Gastrocnemius medialis (tissue), 4 donors: Measurements from ENCODE around the gene ARHGAP22. TPM values are rescaled to one million over a fixed set of nuclear protein-coding genes. Genes with fewer than 3 reads are reported as not detected.
A peak's percentile ranks its signal among the peaks of the same experiment; 100 is the strongest.

ENCODE experiments used
- ATAC-seq, 2 donors: fragments of 150-250 bp; one replicate each; pipeline ENCODE4 v1.9.1; 2016
- DNase-seq, 2 donors: peaks; one replicate each; pipeline ENCODE4 v3.0.0-alpha.2; 2019
- H3K27ac ChIP-seq, 4 donors: fragments of 200-600 bp; sonication (generic); 1 replicate in 1 of 4; 2 replicates in 3 of 4; pipeline ENCODE4 v1.5.1; 2016 to 2018; ENCODE audit warnings: mild to moderate bottlenecking in 2 of 4, moderate library complexity in 1 of 4
- H3K27me3 ChIP-seq, 3 donors: fragments of 200-600 bp; sonication (generic) in 2 of 3; 1 replicate in 1 of 3; 2 replicates in 2 of 3; pipeline versions ENCODE4 v1.5.1 to v1.6.0; 2016 to 2019; ENCODE audit warnings: mild to moderate bottlenecking in 1 of 3, moderate library complexity in 1 of 3
- H3K36me3 ChIP-seq, 2 donors: fragments of 200-600 bp; sonication (generic) in 1 of 2; one replicate each; pipeline ENCODE4 v1.5.1; 2017 to 2018
- H3K4me1 ChIP-seq, 2 donors: fragments of 200-600 bp; sonication (generic) in 1 of 2; one replicate each; pipeline ENCODE4 v1.5.1; 2016 to 2017; ENCODE audit warnings: mild to moderate bottlenecking in 2 of 2
- H3K4me3 ChIP-seq, 4 donors: fragments of 200-600 bp; sonication (generic) in 3 of 4; 1 replicate in 1 of 4; 2 replicates in 3 of 4; pipeline ENCODE4 v1.5.1; 2016 to 2019; ENCODE audit warnings: mild to moderate bottlenecking in 2 of 4
- H3K9me3 ChIP-seq, 3 donors: fragments of 200-600 bp; sonication (generic) in 2 of 3; 1 replicate in 1 of 3; 2 replicates in 2 of 3; pipeline ENCODE4 v1.5.1; 2016 to 2019
- POLR2A ChIP-seq, 2 donors: fragments of 450-650 bp; IDR thresholded peaks; one replicate each; pipeline ENCODE4 v1.6.1; 2017; ENCODE audit warnings: antibody characterized with exemption in 2 of 2, mild to moderate bottlenecking in 2 of 2, moderate library complexity in 2 of 2
- in situ Hi-C, 4 donors: fragments of 200-750 bp; cut with MboI; loops; one replicate each; pipeline versions ENCODE4 v1.15.0 to v1.8.0; 2017; ENCODE audit warnings: low sequenced_read_pairs in 4 of 4
- intact Hi-C: fragments of 100-400 bp; cut with DNase I; formaldehyde crosslinking; loops from one replicate; pipeline ENCODE4 v1.15.1; 2023; ENCODE audit warnings: low total_unique reads
- total RNA-seq, 4 donors: library from RNA; depleted of rRNA; stranded (reverse); fragments of >200 nt; gene quantifications; one replicate each; pipeline versions ENCODE4 v1.1.0 to v1.2.3, GENCODE V29; 2016
- TF ChIP-seq, protein P1 (sequence below), 5 experiments: fragments of 450-650 bp in 3 of 5; fragments of 200-600 bp in 2 of 5; sonication (generic) in 2 of 5; IDR thresholded peaks in 4 of 5; conservative IDR thresholded peaks in 1 of 5; 1 replicate in 4 of 5; 2 replicates in 1 of 5; pipeline ENCODE4 v1.5.1; 2016 to 2019; ENCODE audit warnings: antibody characterized with exemption in 5 of 5, mild to moderate bottlenecking in 3 of 5, moderate library complexity in 3 of 5

Gene ARHGAP22
- total RNA-seq, 4 donors from 2014 or later: 0.69 to 0.92 (median 0.72) TPM; not detected in 1

- peak overlapping the region; percentile 48 to 55 (median 52) for H3K27ac ChIP-seq
- no peaks in the 10 kb centered on the region for H3K9me3 ChIP-seq
- peaks cover 6 to 11% (median 9%) of the 10 kb centered on the region in 3 donors for H3K27me3 ChIP-seq
- DNase-seq: peak in 1 of 2 donors; percentile 34
- TF ChIP-seq, protein P1, sequence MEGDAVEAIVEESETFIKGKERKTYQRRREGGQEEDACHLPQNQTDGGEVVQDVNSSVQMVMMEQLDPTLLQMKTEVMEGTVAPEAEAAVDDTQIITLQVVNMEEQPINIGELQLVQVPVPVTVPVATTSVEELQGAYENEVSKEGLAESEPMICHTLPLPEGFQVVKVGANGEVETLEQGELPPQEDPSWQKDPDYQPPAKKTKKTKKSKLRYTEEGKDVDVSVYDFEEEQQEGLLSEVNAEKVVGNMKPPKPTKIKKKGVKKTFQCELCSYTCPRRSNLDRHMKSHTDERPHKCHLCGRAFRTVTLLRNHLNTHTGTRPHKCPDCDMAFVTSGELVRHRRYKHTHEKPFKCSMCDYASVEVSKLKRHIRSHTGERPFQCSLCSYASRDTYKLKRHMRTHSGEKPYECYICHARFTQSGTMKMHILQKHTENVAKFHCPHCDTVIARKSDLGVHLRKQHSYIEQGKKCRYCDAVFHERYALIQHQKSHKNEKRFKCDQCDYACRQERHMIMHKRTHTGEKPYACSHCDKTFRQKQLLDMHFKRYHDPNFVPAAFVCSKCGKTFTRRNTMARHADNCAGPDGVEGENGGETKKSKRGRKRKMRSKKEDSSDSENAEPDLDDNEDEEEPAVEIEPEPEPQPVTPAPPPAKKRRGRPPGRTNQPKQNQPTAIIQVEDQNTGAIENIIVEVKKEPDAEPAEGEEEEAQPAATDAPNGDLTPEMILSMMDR (IDR thresholded peaks at IDR 0.05 in 4 of 5, conservative IDR thresholded peaks at IDR 0.05 in 1 of 5): no peak
- TF ChIP-seq POLR2A (IDR thresholded peaks at IDR 0.05): no peak
- intact Hi-C loops: no loop called here
- in situ Hi-C loops: no loop called here
- ATAC-seq: peak; percentile 12 to 23
- no peaks in the 10 kb centered on the region for H3K36me3 ChIP-seq
- peak overlapping the region; percentile 49 to 65 (median 58) for H3K4me3 ChIP-seq
- peaks cover 5 to 6% of the 10 kb centered on the region in 2 donors for H3K4me1 ChIP-seq
These were observed 558 bp downstream of the ARHGAP22 start for GRCh38 chr10:48604039-48604990.

- intact Hi-C loops (no loop called here), in situ Hi-C loops (no loop called here)
- H3K27me3 ChIP-seq: peaks cover 6 to 11% (median 9%) of the 10 kb centered on the region in 3 donors
- H3K4me3 ChIP-seq: peak overlapping the region in 1 of 4 donors; percentile 49
- no peaks in the 10 kb centered on the region for H3K9me3 ChIP-seq
- TF ChIP-seq, protein P1 (IDR thresholded peaks at IDR 0.05 in 4 of 5, conservative IDR thresholded peaks at IDR 0.05 in 1 of 5): no peak
- TF ChIP-seq POLR2A (IDR thresholded peaks at IDR 0.05): no peak
- H3K36me3 ChIP-seq: no peaks in the 10 kb centered on the region
- no peak for ATAC-seq
- H3K27ac ChIP-seq: peak overlapping the region in 2 of 4 donors; percentile 48 to 52
- DNase-seq: no peak
- peaks cover 5 to 6% of the 10 kb centered on the region in 2 donors for H3K4me1 ChIP-seq
These were observed 1.3 kb downstream of the ARHGAP22 start for GRCh38 chr10:48603421-48604038.

DNA sequence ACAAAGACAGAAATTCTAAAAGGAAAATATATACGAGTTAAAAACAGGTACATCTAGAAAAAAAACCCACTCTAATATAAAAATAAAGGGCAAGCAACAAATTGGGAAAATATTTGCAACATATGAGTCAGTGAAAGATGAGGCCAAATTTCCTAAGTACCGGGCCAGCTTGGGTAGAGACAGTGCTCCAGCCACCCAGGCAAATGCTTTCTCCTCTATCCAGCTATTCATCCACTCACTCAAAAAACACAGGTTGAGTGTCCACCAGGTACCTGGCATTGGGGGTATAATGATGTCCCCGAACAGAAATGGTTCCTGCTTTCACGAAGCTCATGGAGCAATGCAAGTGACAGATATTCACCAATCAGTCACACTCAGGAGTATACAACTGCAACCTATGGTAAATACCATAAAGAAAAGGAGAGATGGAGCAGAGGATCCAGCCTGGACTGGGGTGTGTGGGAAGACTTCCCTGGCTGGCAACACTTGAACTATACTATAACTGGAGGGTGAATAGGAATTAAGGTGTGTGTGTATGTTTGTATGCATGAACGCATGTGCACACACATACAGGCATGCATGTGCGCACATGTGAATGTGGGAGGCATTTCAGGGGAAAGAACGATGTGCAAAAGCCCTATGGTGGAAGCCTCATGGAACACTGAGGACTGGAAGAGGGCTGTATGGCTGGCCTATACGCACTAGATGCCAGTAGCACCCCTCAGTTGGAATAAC lies 2.3 kb downstream of the ARHGAP22 start:
- H3K27me3 ChIP-seq: peaks cover 6 to 11% (median 9%) of the 10 kb centered on the region in 3 donors
- ATAC-seq (no peak), DNase-seq (no peak)
- no peak overlapping the region for H3K27ac ChIP-seq
- peaks cover 5 to 6% of the 10 kb centered on the region in 2 donors for H3K4me1 ChIP-seq
- TF ChIP-seq POLR2A (IDR thresholded peaks at IDR 0.05): no peak
- TF ChIP-seq, protein P1 (IDR thresholded peaks at IDR 0.05 in 4 of 5, conservative IDR thresholded peaks at IDR 0.05 in 1 of 5): no peak
- H3K4me3 ChIP-seq: no peak overlapping the region
- in situ Hi-C loops: no loop called here
- no peaks in the 10 kb centered on the region for H3K9me3 ChIP-seq
- intact Hi-C loops: no loop called here
- no peaks in the 10 kb centered on the region for H3K36me3 ChIP-seq

GRCh38 chr10:48601789-48602188 lies 3.1 kb downstream of the ARHGAP22 start:
- Histone ChIP-seq H3K9me3 (no peaks in the 10 kb centered on the region), H3K27me3 (peaks cover 6 to 11% (median 9%) of the 10 kb centered on the region in 3 donors), H3K4me3 (no peak overlapping the region), H3K27ac (no peak overlapping the region), H3K36me3 (no peaks in the 10 kb centered on the region), H3K4me1 (peaks cover 5 to 6% of the 10 kb centered on the region in 2 donors)
- TF ChIP-seq POLR2A (IDR thresholded peaks at IDR 0.05): no peak
- no peak for DNase-seq
- ATAC-seq: no peak
- intact Hi-C loops (no loop called here), in situ Hi-C loops (no loop called here)
